NCI-H82 treated with DMSO at 0.1 percent for 48 hours (cell line): ENCODE measurements around the gene CHPF.
A peak's percentile ranks its signal among the peaks of the same experiment; 100 is the strongest.

ENCODE experiments used
- DNase-seq: peaks from one replicate; lab custom pipeline; 2025; ENCODE audit not compliant: unreplicated experiment; lab: John Stamatoyannopoulos, UW

The CHPF gene

GRCh38 chr2:219552382-219553167 lies 9.0 kb upstream of the CHPF start:
- peak; percentile 69 for DNase-seq

GRCh38 chr2:219551441-219552381 lies 8.1 kb upstream of the CHPF start:
- DNase-seq = no peak

DNA sequence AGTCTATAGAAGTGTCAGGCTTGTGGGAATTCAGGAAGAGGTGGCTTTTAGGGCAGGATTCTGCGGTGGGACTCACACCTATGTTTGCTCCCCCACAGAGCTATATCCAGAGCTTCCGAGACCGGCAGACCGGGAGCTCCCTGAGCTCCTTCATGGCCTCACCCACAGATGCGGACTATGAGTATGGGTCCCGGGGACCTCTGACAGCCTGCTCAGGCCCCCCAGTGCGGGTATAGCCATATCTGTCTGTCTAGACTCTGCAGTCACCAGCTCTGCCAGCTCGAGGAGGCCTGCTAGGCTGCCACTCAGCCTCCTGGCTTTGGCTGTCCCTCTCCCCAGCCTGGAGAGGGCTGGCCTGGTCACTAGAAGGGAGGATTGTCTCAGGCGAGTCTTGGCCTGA lies 6.0 kb upstream of the CHPF start:
- DNase-seq = no peak

DNA sequence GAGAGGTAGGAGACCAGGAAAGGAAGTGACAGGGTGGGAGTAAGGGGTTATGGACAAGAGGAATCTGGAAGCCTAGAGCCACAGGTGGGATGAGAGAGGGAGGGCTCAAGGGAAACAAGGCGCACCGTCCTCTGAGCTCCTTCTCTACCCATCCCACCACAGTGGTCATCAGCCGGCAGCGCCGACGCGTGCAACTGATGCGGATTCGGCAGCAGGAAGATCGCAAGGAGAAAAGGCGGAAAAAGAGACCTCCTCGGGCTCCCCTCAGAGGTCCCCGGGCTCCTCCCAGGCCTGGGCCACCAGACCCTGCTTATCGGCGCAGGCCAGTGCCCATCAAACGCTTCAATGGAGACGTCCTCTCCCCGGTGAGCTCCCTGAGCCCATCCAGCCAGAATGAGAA lies 5.4 kb upstream of the CHPF start:
- DNase-seq = no peak

- no peak for DNase-seq
Measured at GRCh38 chr2:219547621-219548020, 4.0 kb upstream of the CHPF start.

- DNase-seq = no peak
Measured at GRCh38 chr2:219545943-219546352, 2.3 kb upstream of the CHPF start.

DNA sequence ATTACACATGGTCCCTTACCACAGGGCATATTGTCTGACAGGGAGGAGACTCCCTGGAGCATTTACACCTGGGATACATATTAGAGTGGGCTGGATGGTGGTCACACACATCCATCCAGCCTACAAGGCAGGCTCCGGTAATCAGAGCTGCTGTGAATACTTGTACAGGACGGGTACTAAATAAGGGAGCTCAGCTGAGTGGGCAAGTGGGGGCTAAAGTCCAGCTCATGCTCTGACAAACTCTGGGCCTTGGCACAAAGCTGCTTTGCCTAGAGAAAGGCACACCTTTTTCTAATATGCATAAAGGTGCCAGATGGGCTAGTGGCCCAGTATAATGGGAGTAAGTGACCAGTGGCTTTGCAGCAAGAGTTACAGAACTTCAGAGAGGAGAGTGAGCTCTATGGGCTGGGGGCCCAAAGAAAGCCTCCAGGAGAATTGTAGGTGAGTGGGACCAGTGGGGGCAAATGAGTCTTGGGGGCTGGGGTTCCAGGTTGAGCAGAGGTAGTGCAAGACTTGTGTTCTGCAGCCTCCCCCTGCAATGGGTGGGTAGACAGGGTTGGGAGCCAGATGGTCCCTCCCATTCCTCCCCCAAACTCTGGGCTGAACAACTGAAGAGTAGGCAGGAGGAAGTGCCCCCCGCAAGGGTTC lies 1.8 kb upstream of the CHPF start:
- DNase-seq = no peak

DNA sequence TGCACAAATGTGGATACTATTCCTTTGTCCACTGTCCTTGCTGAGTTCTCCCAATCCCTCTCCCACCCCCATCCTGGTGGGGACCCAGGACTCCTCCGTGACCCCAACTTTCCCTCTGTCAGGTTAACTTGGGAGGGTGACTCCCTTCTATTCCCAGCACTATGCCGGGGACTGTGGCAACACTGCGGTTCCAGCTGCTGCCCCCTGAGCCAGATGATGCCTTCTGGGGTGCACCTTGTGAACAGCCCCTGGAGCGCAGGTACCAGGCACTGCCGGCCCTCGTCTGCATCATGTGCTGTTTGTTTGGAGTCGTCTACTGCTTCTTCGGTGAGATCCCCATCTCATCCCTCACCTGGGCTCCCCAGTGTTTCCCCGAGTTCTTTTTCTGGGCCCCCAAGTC lies 958 bp upstream of the CHPF start:
- DNase-seq = no peak

DNA sequence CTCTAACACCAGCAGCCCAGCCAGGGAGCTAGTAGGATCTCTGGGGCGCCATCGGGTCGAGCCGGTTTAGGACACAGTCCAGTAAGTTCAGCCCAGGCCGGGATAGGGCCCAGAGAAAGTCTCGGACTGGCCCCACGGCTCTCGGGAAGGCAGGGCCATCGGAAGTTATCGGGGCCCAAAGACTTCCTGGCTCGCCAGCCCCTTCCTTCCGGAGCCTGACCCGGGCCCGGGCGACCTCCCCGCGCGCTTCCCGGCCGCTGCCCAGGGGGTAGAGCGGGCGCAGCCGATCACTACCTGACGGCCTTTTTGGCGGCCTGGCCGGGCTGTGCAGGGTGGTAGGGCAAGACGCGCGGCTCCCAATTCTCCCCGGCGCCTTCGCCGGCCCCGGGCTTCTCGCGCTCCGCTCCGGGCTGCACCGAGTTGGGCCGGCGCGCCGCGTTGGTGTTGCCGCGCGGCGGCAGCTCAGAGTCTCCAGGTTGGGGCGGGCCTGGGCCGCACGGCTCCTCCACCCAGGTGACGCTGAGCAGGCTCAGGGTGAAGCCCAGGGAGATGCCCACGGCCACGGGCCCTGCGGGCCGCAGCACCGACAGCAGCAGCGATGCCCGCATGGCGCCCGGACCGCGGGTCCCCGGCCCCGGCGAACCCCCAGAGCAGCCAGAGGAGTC lies 546 bp downstream of the CHPF start:
- no peak for DNase-seq

DNA sequence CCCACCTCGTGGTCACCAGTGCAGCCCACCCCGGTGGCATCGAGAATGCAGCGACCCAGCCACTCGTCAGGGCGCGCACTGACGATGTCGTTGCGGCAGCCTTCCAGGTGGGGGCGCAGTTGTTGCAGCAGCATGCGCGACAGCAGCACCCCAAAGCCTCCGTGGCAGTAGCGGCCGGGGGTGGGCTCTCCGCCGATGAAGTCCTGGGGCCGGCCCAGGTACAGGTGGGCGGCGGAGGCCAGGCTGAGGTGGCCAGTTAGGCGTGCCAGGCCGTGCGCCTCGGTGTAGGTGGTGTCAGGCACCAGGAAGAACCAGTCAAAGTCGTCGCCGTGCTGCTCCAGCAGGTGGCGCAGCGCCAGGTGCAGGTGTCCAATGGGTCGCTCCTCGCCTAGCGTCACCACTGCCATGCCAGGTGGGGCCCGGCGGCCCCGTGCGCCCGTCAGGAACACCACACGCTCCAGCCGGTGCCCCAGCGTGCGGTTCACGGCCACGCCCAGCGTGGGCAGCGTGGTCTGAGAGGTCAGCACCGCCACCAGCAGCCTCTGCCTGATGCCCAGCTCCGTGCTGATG lies 1.9 kb downstream of the CHPF start:
- peak; percentile 83 for DNase-seq

DNA sequence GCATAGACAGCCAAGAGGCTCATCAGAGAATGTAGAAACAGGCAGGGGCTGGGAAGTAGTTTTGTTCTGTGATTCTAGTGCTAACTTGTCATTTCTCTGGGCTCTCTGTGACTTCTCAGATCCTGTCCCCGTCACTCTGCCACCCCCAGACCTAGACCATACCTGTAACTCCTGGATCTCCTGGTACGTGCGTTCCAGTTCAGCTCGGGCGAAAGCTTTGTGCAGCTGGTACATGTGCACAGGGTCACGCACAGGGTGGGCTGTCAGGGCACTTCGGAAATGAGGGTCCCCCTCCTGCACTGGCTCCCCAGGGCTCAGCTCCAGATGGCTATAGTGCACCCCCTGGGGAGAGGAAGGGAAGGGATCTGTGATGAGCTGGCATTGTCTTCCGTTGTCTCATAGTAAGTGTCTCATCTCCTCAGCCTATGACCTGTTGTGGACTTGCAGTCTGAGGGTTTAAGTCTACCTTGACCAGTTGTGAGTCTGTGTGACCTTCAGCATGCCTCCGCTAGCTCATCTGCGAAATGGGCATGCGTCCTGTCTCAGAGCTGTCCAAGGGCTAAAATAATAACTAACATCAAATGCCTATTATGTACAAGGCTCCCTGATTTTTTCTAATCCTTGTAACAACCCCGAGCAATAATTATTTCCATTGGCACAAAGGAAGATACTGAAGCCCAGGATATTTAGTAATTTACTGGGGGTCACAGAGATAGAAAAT lies 2.7 kb downstream of the CHPF start:
- DNase-seq = no peak

GRCh38 chr2:219539926-219540678 lies 3.5 kb downstream of the CHPF start:
- no peak for DNase-seq

DNA sequence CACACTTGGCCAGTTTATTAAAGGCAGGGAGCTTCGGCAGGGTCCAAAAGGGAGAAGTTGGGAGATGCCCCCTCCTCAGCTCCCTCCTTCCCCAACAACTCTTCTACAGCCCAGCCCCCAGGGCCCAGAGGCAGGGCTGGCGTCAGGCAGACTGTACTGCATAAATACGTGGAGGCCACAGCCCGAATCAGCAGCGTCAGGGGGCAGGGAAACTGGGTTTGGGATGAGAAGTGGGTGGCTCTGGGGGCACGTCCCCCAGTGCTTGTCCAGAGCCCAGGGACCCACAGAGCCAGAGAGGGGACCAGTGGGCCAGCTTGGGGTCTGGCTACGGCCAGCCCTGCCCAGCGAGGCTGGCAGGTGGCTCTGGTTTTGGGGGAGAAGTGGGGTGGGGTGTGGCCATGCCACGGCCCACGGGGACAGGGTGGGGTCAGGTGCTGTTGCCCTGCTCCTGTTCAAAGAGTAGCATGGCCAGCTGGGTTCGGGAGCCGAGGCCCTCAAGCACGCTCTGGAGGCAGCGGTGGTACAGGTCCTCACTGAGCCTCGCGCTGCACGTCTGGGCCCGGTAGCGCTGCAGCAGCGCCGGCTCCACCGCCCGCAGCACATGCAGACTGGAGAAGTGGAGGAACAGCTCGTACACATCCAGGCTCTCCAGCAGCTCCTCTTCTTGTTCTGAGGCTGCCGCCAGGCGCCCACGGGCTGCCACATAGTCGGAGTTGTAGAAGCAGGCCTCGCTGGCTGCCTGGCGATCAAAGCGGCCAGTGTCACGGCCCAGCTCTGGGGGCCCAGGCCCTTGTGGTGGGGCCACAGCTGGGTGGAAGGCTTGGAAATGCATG lies 4.4 kb downstream of the CHPF start:
- no peak for DNase-seq

DNA sequence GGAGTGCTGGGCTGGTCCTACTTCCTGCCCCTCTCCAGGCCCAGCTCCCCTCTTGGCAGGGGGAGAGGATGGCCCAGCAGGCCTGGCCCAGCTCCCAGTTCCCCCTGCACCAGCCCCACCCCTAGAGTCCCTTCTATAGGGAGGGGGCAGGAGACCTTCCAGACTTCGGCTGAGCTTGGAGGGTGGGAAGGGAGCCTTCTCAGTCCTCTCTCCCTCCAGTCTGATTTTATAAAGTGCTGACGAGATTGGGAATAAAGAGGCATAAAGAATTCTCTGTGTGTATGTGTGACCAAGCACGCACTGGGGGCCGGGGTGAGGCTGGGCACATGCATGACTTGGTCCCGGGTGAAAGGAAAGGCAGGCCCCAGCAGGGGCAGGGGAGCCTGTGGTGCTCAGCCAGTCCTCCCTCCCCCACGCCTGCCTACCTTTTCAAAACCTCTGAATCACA lies 5.1 kb downstream of the CHPF start:
- no peak for DNase-seq

DNA sequence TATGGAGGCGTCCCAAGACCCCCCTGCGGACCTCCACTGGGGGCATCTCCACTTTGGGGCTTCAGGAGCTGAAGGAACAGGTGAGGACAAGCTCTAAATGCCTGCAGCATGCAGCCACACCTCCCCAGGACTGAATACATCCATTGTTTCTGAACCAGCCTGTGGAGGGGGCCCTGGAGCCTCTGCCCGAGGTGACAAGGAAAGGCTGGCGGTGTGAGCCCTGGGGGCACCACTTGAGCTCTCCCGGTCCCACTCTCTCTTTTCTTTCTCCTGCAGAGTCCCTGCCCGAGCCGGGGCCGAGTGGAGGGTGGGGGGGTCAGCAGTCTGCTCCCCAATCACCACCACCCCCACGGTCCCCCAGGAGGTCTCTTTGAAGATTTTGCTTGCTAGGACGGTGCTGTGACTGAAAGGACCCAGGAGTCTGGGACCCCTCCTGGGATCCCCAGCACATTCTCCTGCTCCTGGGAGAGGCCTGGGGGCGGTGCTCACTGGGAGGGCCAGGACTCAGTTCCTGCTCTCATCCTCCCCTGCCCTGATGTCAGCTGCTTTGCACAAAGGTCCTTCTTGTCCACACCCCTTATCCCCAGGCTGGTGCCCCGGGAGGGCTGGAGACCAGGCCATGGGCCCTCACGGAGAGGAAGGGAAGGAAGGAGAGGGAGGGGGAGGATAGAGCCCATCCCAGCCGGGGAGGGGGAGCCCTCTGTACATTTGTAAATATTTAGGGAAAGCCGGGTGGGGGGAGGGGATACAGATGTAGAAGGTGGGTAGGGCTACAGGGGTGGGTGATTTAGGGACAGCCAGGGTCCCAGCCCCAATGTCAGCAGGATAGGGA lies 5.7 kb downstream of the CHPF start:
- DNase-seq = no peak

- no peak for DNase-seq
Measured at GRCh38 chr2:219536967-219537366, 6.6 kb downstream of the CHPF start.

DNA sequence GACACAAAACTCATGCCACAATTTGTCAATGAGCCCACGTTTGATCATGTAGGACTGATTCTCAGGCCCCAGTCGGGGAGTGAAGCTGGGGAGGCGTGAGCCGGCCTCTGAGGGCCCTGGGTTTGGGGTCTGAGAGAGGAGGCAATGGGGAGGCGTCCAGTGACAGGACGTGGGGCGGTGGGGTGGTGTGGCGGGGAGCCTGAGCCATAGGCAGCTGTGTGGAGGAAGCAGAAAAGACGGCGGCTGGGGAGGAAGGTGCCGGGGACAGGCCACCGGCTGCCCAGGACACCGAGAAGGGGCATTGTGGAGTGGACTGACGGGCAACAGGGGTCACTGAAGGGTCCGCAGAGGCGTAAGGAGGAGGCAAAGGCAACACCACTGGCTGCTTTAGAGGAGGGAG lies 7.2 kb downstream of the CHPF start:
- no peak for DNase-seq
